Keratinocyte (primary cell): ENCODE results near the gene TRAM2. TPM values are rescaled to one million over a fixed set of nuclear protein-coding genes. Genes with fewer than 3 reads are reported as not detected.

Source experiments
- DNase-seq: peaks from one replicate; pipeline ENCODE4 v3.0.0-alpha.2; 2011; ENCODE audit warnings: low read depth, missing footprints, low spot score
- FAIRE-seq: peaks from 2 replicates; lab custom pipeline; 2011; peaks lifted over from hg19 to GRCh38; lab: Jason Lieb, UNC
- H2AFZ ChIP-seq: 2 replicates; pipeline ENCODE4 v1.6.0; 2012; ENCODE audit warnings: low read length, control low read depth, inconsistent platforms; ENCODE audit not compliant: control insufficient read depth
- H3K27ac ChIP-seq: 2 replicates; pipeline ENCODE4 v1.5.1; 2011; ENCODE audit warnings: low read length; ENCODE audit not compliant: control insufficient read depth, insufficient read depth
- H3K27me3 ChIP-seq: 3 replicates; pipeline ENCODE4 v1.6.0; 2011; ENCODE audit warnings: low read length; ENCODE audit not compliant: control insufficient read depth, insufficient read depth; ENCODE audit errors: extremely low read depth
- H3K36me3 ChIP-seq, 2 experiments: 2 replicates in 1 of 2; 3 replicates in 1 of 2; pipeline ENCODE4 v1.5.1; 2011; ENCODE audit warnings: low read length in 2 of 2, mild to moderate bottlenecking in 1 of 2; ENCODE audit not compliant: control insufficient read depth in 2 of 2, insufficient read depth in 2 of 2; ENCODE audit errors: extremely low read depth in 1 of 2
- H3K4me1 ChIP-seq: 3 replicates; pipeline ENCODE4 v1.5.1; 2011; ENCODE audit warnings: low read length; ENCODE audit not compliant: control insufficient read depth, insufficient read depth; ENCODE audit errors: extremely low read depth
- H3K4me2 ChIP-seq: 3 replicates; pipeline ENCODE4 v1.6.0; 2011; ENCODE audit warnings: low read depth, low read length; ENCODE audit not compliant: control insufficient read depth, insufficient read depth; ENCODE audit errors: extremely low read depth
- H3K4me3 ChIP-seq, 3 experiments: fragments of 200-600 bp in 1 of 3; sonication (generic) in 1 of 3; 2 replicates in 2 of 3; 3 replicates in 1 of 3; pipeline ENCODE4 v1.5.1; 2011 to 2016; ENCODE audit warnings: low read length in 3 of 3, mild to moderate bottlenecking in 3 of 3, control low read depth in 2 of 3, inconsistent platforms in 1 of 3, low read depth in 1 of 3, mixed read lengths in 1 of 3, mixed run types in 1 of 3, moderate library complexity in 1 of 3; ENCODE audit not compliant: control insufficient read depth in 2 of 3, insufficient read depth in 2 of 3; ENCODE audit errors: extremely low read depth in 1 of 3
- H3K79me2 ChIP-seq: 2 replicates; pipeline ENCODE4 v1.6.0; 2012; ENCODE audit warnings: low read length; ENCODE audit not compliant: control insufficient read depth, insufficient read depth
- H3K9ac ChIP-seq: 3 replicates; pipeline ENCODE4 v1.6.0; 2011; ENCODE audit warnings: low read length; ENCODE audit not compliant: control insufficient read depth, insufficient read depth; ENCODE audit errors: extremely low read depth
- H3K9me1 ChIP-seq: 3 replicates; pipeline ENCODE4 v1.6.0; 2011; ENCODE audit warnings: low read length; ENCODE audit not compliant: control insufficient read depth, insufficient read depth; ENCODE audit errors: extremely low read depth
- H3K9me3 ChIP-seq: 2 replicates; pipeline ENCODE4 v1.5.1; 2012; ENCODE audit warnings: low read depth, low read length; ENCODE audit not compliant: control insufficient read depth
- H4K20me1 ChIP-seq: 3 replicates; pipeline ENCODE4 v1.6.0; 2011; ENCODE audit warnings: low read length; ENCODE audit not compliant: control insufficient read depth, insufficient read depth; ENCODE audit errors: extremely low read depth
- CTCF ChIP-seq, 3 experiments: IDR thresholded peaks in 1 of 3; conservative IDR thresholded peaks in 1 of 3; optimal IDR thresholded peaks in 1 of 3; 2 replicates in 2 of 3; 3 replicates in 1 of 3; pipeline versions ENCODE3 to v1.5.1; 2011; ENCODE audit warnings: low read length in 3 of 3, mild to moderate bottlenecking in 3 of 3, moderate library complexity in 2 of 3, control low read depth in 1 of 3, inconsistent platforms in 1 of 3; ENCODE audit not compliant: insufficient read depth in 2 of 3; ENCODE audit errors: extremely low read depth in 1 of 3
- EZH2 ChIP-seq: IDR thresholded peaks from one replicate; pipeline ENCODE4 v1.6.1; 2012; ENCODE audit warnings: inconsistent platforms, mild to moderate bottlenecking, low read length, moderate library complexity
- dilution Hi-C: fragments of 300-500 bp; cut with MboI; formaldehyde crosslinking; loops from one replicate; pipeline ENCODE4 v1.7.0; 2020; ENCODE audit warnings: low sequenced_read_pairs; ENCODE audit not compliant: extremely low pct_ligation_motif_present
- polyA plus RNA-seq, 5 experiments: library from polyadenylated mRNA; depleted of rRNA in 3 of 5; stranded (reverse) in 3 of 5; stranded (forward) in 1 of 5; unstranded in 1 of 5; fragments of >200 nt; gene quantifications; 1 replicate in 1 of 5; 2 replicates in 3 of 5; 3 replicates in 1 of 5; pipeline versions ENCODE4 v1.2.1 to v1.2.3, GENCODE V29; 2011 to 2012; ENCODE audit warnings: missing spikeins in 2 of 5, low read depth in 1 of 5, low replicate concordance in 1 of 5

The TRAM2 gene
- polyA plus RNA-seq, 1 donor (not counting 4 experiments of a cell fraction or from before 2014, with no cell fraction given) = 9.2 TPM

- H3K9me1 ChIP-seq = no peaks in the 10 kb centered on the region
- H2AFZ ChIP-seq = no peak overlapping the region
- H3K27ac ChIP-seq = no peak overlapping the region
- H3K27me3 ChIP-seq = no peaks in the 10 kb centered on the region
- no peak overlapping the region for H3K9ac ChIP-seq
- dilution Hi-C loops = no loop called here
- no peak for FAIRE-seq
- no peak for DNase-seq
- H3K4me2 ChIP-seq = no peak overlapping the region
- no peak for TF ChIP-seq CTCF (optimal IDR thresholded peaks at IDR 0.05 in 1 of 3, IDR thresholded peaks at IDR 0.05 in 1 of 3, conservative IDR thresholded peaks at IDR 0.05 in 1 of 3; ENCODE audit: extremely low read depth in 1 of 3, insufficient read depth in 2 of 3, low read length in 3 of 3)
- TF ChIP-seq EZH2 = no peak
- H3K4me3 ChIP-seq = no peak overlapping the region
- H3K79me2 ChIP-seq = peaks cover 5% of the 10 kb centered on the region
- H3K9me3 ChIP-seq = no peaks in the 10 kb centered on the region
- H4K20me1 ChIP-seq = no peaks in the 10 kb centered on the region
- no peaks in the 10 kb centered on the region for H3K36me3 ChIP-seq
- peaks cover 27% of the 10 kb centered on the region for H3K4me1 ChIP-seq
Measured at GRCh38 chr6:52533491-52533890, 43.4 kb downstream of the TRAM2 start.

- H3K4me1 ChIP-seq = peaks cover 17% of the 10 kb centered on the region
- no peak overlapping the region for H3K4me2 ChIP-seq
- no peaks in the 10 kb centered on the region for H3K27me3 ChIP-seq
- TF ChIP-seq CTCF (optimal IDR thresholded peaks at IDR 0.05 in 1 of 3, IDR thresholded peaks at IDR 0.05 in 1 of 3, conservative IDR thresholded peaks at IDR 0.05 in 1 of 3; ENCODE audit: extremely low read depth in 1 of 3, insufficient read depth in 2 of 3, low read length in 3 of 3) (no peak), EZH2 (no peak)
- H3K9me1 ChIP-seq = no peaks in the 10 kb centered on the region
- no peak overlapping the region for H3K27ac ChIP-seq
- H3K36me3 ChIP-seq = no peaks in the 10 kb centered on the region
- H3K79me2 ChIP-seq = no peaks in the 10 kb centered on the region
- no peak overlapping the region for H2AFZ ChIP-seq
- no peak for DNase-seq
- H3K4me3 ChIP-seq = no peak overlapping the region
- dilution Hi-C loops = no loop called here
- H3K9ac ChIP-seq = no peak overlapping the region
- H3K9me3 ChIP-seq = no peaks in the 10 kb centered on the region
- FAIRE-seq = no peak
- no peaks in the 10 kb centered on the region for H4K20me1 ChIP-seq
Measured at GRCh38 chr6:52532457-52532856, 44.4 kb downstream of the TRAM2 start.
